OCI-LY1 (cell line): Measurements from ENCODE around the gene DLL4.

Source experiments
- H2AFZ ChIP-seq: fragments of 200-600 bp; sonication (generic), shearing (Covaris generic); 2 replicates; pipeline ENCODE4 v1.6.0; 2014; ENCODE audit warnings: antibody characterized with exemption, mild to moderate bottlenecking, low read length
- H3F3A ChIP-seq: fragments of 200-600 bp; sonication (generic), shearing (Covaris generic); 2 replicates; pipeline ENCODE4 v1.6.0; 2014; ENCODE audit warnings: mild to moderate bottlenecking, antibody characterized with exemption, low read length, moderate library complexity; ENCODE audit not compliant: insufficient read depth
- H3K27ac ChIP-seq: fragments of 200-600 bp; sonication (generic); 2 replicates; pipeline ENCODE4 v1.5.1; 2014; ENCODE audit warnings: low read length, mixed run types, mild to moderate bottlenecking, low read depth; ENCODE audit not compliant: poor library complexity, severe bottlenecking
- H3K27me3 ChIP-seq: fragments of 200-600 bp; sonication (generic); 2 replicates; pipeline ENCODE4 v1.6.0; 2014; ENCODE audit warnings: antibody characterized with exemption, mild to moderate bottlenecking, low read length, moderate library complexity; ENCODE audit not compliant: insufficient read depth
- H3K36me3 ChIP-seq: fragments of 200-600 bp; sonication (generic); 2 replicates; pipeline ENCODE4 v1.6.1; 2014; ENCODE audit warnings: mild to moderate bottlenecking, antibody characterized with exemption, low read length, moderate library complexity, mixed read lengths; ENCODE audit not compliant: insufficient read depth
- H3K4me1 ChIP-seq: fragments of 200-600 bp; sonication (generic); 2 replicates; pipeline ENCODE4 v1.5.1; 2014; ENCODE audit warnings: mild to moderate bottlenecking, low read length, moderate library complexity; ENCODE audit not compliant: insufficient read depth, severe bottlenecking
- H3K4me2 ChIP-seq: fragments of 200-600 bp; sonication (generic), shearing (Covaris generic); 2 replicates; pipeline ENCODE4 v1.6.1; 2014; ENCODE audit warnings: low read length
- H3K4me3 ChIP-seq: fragments of 200-600 bp; sonication (generic); 2 replicates; pipeline ENCODE4 v1.5.1; 2014; ENCODE audit warnings: low read length, low read depth, mild to moderate bottlenecking, mixed read lengths; ENCODE audit not compliant: poor library complexity, severe bottlenecking
- H3K79me2 ChIP-seq: fragments of 200-600 bp; shearing (Covaris generic); 2 replicates; pipeline ENCODE4 v1.6.1; 2016; ENCODE audit warnings: mixed run types, low read length, mixed read lengths; ENCODE audit not compliant: insufficient read depth
- H3K9ac ChIP-seq: fragments of 200-600 bp; sonication (generic), shearing (Covaris generic); 2 replicates; pipeline ENCODE4 v1.6.1; 2014; ENCODE audit warnings: mild to moderate bottlenecking, low read length, mixed read lengths
- H3K9me2 ChIP-seq: fragments of 200-600 bp; sonication (generic), shearing (Covaris generic); 2 replicates; pipeline ENCODE4 v1.6.1; 2014; ENCODE audit warnings: low read depth, mild to moderate bottlenecking, low read length, mixed read lengths
- H3K9me3 ChIP-seq: fragments of 200-600 bp; shearing (Covaris generic); 2 replicates; pipeline ENCODE4 v1.6.1; 2014; ENCODE audit warnings: low read length, mixed read lengths
- H4K20me1 ChIP-seq: fragments of 200-600 bp; sonication (generic), shearing (Covaris generic); 2 replicates; pipeline ENCODE4 v1.6.0; 2016; ENCODE audit warnings: mild to moderate bottlenecking, low read length; ENCODE audit not compliant: insufficient read depth
- EZH2 ChIP-seq: fragments of 200-600 bp; sonication (generic), shearing (Covaris generic); IDR thresholded peaks from 2 replicates; pipeline ENCODE4 v1.8.0; 2017; ENCODE audit warnings: borderline replicate concordance, mixed run types, mild to moderate bottlenecking, antibody characterized with exemption, low read length, moderate library complexity, mixed read lengths
- TF ChIP-seq, protein P1 (sequence below): fragments of 200-600 bp; sonication (generic), shearing (Covaris generic); IDR thresholded peaks from 2 replicates; pipeline ENCODE4 v1.5.1; 2017; ENCODE audit warnings: mild to moderate bottlenecking, antibody characterized with exemption, low read length, moderate library complexity, mixed read lengths

The DLL4 gene

DNA sequence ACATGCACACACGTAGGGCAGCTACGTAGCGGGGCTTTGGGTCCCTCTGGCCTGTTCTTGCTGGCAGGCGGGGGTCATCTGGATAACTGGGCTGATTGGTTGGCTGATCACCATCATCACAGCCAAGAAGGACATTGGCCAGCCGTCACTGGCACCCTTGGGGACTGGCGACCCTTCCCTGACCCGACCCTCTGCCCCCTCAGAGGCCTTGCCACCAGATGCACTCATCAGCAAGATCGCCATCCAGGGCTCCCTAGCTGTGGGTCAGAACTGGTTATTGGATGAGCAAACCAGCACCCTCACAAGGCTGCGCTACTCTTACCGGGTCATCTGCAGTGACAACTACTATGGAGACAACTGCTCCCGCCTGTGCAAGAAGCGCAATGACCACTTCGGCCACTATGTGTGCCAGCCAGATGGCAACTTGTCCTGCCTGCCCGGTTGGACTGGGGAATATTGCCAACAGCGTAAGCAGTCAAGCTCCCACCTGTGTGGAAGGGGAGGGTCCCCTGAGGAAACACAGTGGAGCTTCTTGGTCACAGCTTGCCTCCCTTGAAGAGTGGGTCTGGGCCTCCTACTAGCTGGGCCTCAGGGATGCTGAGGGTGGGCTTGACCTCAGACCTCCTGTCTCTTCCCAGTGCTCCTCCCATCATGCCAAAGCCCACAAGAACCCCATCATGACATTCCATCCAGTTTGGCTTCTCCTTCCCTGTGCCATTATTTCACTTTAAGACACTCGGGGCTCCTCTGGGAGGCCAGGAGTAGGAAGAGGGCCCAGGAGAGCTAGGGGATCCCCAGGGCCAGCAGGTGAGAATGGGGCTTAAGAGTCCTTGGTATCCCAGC is 2.4 kb downstream of the DLL4 start:
- H3K4me3 ChIP-seq: no peak overlapping the region
- no peak overlapping the region for H3K9ac ChIP-seq
- TF ChIP-seq, protein P1, sequence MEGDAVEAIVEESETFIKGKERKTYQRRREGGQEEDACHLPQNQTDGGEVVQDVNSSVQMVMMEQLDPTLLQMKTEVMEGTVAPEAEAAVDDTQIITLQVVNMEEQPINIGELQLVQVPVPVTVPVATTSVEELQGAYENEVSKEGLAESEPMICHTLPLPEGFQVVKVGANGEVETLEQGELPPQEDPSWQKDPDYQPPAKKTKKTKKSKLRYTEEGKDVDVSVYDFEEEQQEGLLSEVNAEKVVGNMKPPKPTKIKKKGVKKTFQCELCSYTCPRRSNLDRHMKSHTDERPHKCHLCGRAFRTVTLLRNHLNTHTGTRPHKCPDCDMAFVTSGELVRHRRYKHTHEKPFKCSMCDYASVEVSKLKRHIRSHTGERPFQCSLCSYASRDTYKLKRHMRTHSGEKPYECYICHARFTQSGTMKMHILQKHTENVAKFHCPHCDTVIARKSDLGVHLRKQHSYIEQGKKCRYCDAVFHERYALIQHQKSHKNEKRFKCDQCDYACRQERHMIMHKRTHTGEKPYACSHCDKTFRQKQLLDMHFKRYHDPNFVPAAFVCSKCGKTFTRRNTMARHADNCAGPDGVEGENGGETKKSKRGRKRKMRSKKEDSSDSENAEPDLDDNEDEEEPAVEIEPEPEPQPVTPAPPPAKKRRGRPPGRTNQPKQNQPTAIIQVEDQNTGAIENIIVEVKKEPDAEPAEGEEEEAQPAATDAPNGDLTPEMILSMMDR: no peak
- peaks cover 10% of the 10 kb centered on the region for H3K27me3 ChIP-seq
- H2AFZ ChIP-seq: no peak overlapping the region
- no peaks in the 10 kb centered on the region for H3K9me2 ChIP-seq
- H3F3A ChIP-seq: no peaks in the 10 kb centered on the region
- no peak overlapping the region for H3K4me2 ChIP-seq
- H3K36me3 ChIP-seq: no peaks in the 10 kb centered on the region
- H3K9me3 ChIP-seq: no peaks in the 10 kb centered on the region
- H4K20me1 ChIP-seq: no peaks in the 10 kb centered on the region
- H3K4me1 ChIP-seq: peaks cover 38% of the 10 kb centered on the region
- no peaks in the 10 kb centered on the region for H3K79me2 ChIP-seq
- H3K27ac ChIP-seq: no peak overlapping the region

GRCh38 chr15:40932156-40932555 is 3.0 kb downstream of the DLL4 start:
- Histone ChIP-seq H3K9me2 (no peaks in the 10 kb centered on the region), H2AFZ (no peak overlapping the region), H3F3A (no peaks in the 10 kb centered on the region), H3K36me3 (no peaks in the 10 kb centered on the region), H4K20me1 (no peaks in the 10 kb centered on the region), H3K4me1 (peaks cover 42% of the 10 kb centered on the region), H3K79me2 (no peaks in the 10 kb centered on the region), H3K9ac (no peak overlapping the region), H3K4me3 (no peak overlapping the region), H3K4me2 (no peak overlapping the region), H3K27me3 (peaks cover 4% of the 10 kb centered on the region; the same call in 1 of the 2 replicates), H3K9me3 (no peaks in the 10 kb centered on the region), H3K27ac (no peak overlapping the region)
- no peak for TF ChIP-seq EZH2
- TF ChIP-seq, protein P1: no peak

GRCh38 chr15:40932649-40933516 is 3.7 kb downstream of the DLL4 start:
- H4K20me1 ChIP-seq: no peaks in the 10 kb centered on the region
- H3F3A ChIP-seq: no peaks in the 10 kb centered on the region
- no peaks in the 10 kb centered on the region for H3K36me3 ChIP-seq
- no peak overlapping the region for H3K4me2 ChIP-seq
- no peaks in the 10 kb centered on the region for H3K79me2 ChIP-seq
- no peak overlapping the region for H3K4me3 ChIP-seq
- H3K4me1 ChIP-seq: peaks cover 36% of the 10 kb centered on the region
- TF ChIP-seq, protein P1: no peak
- TF ChIP-seq EZH2: no peak
- H3K9me2 ChIP-seq: no peaks in the 10 kb centered on the region
- H3K27me3 ChIP-seq: 0 out of 2 replicates have a peak, but pooled peaks cover 4% of the 10 kb centered on the region
- no peak overlapping the region for H3K9ac ChIP-seq
- no peak overlapping the region for H3K27ac ChIP-seq
- no peak overlapping the region for H2AFZ ChIP-seq
- no peaks in the 10 kb centered on the region for H3K9me3 ChIP-seq
